ENCODE results near the gene NASP.

DNA sequence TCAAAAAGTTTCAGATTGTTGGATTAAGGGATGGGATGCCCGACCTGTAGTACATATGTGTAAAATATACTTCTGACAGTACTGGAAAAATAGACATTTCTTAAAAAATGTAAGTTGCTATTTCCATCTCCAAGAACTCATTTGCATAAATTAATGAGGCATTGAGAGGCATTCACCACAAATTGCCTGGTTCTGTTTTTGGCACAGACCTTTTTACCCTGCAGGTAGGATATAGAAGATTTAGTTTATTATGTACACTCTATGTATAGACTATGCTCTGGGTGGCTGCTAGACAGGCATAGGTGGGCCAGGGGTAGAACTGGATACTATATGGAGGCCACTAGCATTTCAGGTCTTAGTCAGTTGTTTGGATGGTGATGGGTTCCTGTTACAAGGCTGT is 32.0 kb downstream of the NASP start:
- TF ChIP-seq POLR2A (IDR thresholded peaks at IDR 0.05) (no peak), POLR2AphosphoS5 (IDR thresholded peaks at IDR 0.05) (no peak)
- TF ChIP-seq, protein P1, sequence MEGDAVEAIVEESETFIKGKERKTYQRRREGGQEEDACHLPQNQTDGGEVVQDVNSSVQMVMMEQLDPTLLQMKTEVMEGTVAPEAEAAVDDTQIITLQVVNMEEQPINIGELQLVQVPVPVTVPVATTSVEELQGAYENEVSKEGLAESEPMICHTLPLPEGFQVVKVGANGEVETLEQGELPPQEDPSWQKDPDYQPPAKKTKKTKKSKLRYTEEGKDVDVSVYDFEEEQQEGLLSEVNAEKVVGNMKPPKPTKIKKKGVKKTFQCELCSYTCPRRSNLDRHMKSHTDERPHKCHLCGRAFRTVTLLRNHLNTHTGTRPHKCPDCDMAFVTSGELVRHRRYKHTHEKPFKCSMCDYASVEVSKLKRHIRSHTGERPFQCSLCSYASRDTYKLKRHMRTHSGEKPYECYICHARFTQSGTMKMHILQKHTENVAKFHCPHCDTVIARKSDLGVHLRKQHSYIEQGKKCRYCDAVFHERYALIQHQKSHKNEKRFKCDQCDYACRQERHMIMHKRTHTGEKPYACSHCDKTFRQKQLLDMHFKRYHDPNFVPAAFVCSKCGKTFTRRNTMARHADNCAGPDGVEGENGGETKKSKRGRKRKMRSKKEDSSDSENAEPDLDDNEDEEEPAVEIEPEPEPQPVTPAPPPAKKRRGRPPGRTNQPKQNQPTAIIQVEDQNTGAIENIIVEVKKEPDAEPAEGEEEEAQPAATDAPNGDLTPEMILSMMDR (IDR thresholded peaks at IDR 0.05): no peak
